ENCODE measurements around the gene LRG1. TPM values are rescaled to one million over a fixed set of nuclear protein-coding genes. Genes with fewer than 3 reads are reported as not detected.
A peak's percentile ranks its signal among the peaks of the same experiment; 100 is the strongest.
"Not testable (repeated sequence)": the region's sequence is repeated elsewhere in the genome, so short reads cannot be mapped to it uniquely, and the experiment has no call there.

The LRG1 gene
- total and polyA plus RNA-seq, 9 of the 15 experiments (the other 6 are each of a cell fraction or from before 2014, with no cell fraction given) = 1.5 to 11.9 (median 8.7) TPM

GRCh38 chr19:4527377-4527776, 12.5 kb downstream of the LRG1 start:
- H3K9ac ChIP-seq (ENCODE audit: insufficient read depth in 1 of 2, low read depth in 2 of 2, low read length in 2 of 2); BruUV-seq (replicated peaks); H3K27me3 ChIP-seq (ENCODE audit: control insufficient read depth in 2 of 2, insufficient read depth in 2 of 2, low read length in 2 of 2); H3K27ac ChIP-seq (ENCODE audit: extremely low read depth, low read depth, low read length); FAIRE-seq; ATAC-seq; H3K79me2 ChIP-seq (ENCODE audit: control insufficient read depth, insufficient read depth, low read length); H4K20me1 ChIP-seq (replicated peaks; ENCODE audit: control insufficient read depth, insufficient read depth, low read length); POLR2A ChIA-PET; H3K9me1 ChIP-seq (ENCODE audit: control insufficient read depth, insufficient read depth, low read length); DNase-seq (ENCODE audit: extremely low read depth in 1 of 4, low spot score in 3 of 4); H2AFZ ChIP-seq (ENCODE audit: low read depth, low read length); H3K36me3 ChIP-seq (ENCODE audit: control insufficient read depth, insufficient read depth, low read length); H3K4me2 ChIP-seq (ENCODE audit: insufficient read depth, low read length); intact Hi-C loops (cut with micrococcal nuclease); H3K9me3 ChIP-seq (replicated peaks; ENCODE audit: control insufficient read depth, insufficient read depth, low read depth, low read length); H3K4me3 ChIP-seq; in situ Hi-C loops (cut with MboI): not testable (repeated sequence)
- WGBS (ENCODE audit: insufficient coverage, low coverage, missing lambda C conversion rate) = 19% methylated on average over 7 of the region's 8 CpGs
- TF ChIP-seq ZNF384 (IDR thresholded peaks at IDR 0.05; ENCODE audit: low read depth, low read length) = 0 out of 2 replicates have a peak, but pooled peaks have one; percentile 58
- CTCF ChIA-PET (ENCODE audit: low intra/inter-chr PET ratio) = interaction anchor here (1.2 kb wide), 1 partner anchor 261 kb away, joined by 4 read pairs; no protein-coding TSS in a partner anchor
- peaks cover 0 to 44% of the 10 kb centered on the region in 2 experiments; a peak in 4 of 5 replicates for H3K4me1 ChIP-seq (replicated peaks in 1 of 2; ENCODE audit: control insufficient read depth in 2 of 2, insufficient read depth in 2 of 2, low read length in 2 of 2)

GRCh38 chr19:4525563-4526002, 14.3 kb downstream of the LRG1 start:
- Histone ChIP-seq H3K27me3 (ENCODE audit: control insufficient read depth in 2 of 2, insufficient read depth in 2 of 2, low read length in 2 of 2) (no peaks in the 10 kb centered on the region; a peak in 1 of 5 replicates), H3K9me1 (ENCODE audit: control insufficient read depth, insufficient read depth, low read length) (no peaks in the 10 kb centered on the region), H3K9ac (ENCODE audit: insufficient read depth in 1 of 2, low read depth in 2 of 2, low read length in 2 of 2) (peak overlapping the region in 1 of 2 experiments; percentile 55; a peak in 2 of 4 replicates), H3K4me3 (no peak overlapping the region), H3K79me2 (ENCODE audit: control insufficient read depth, insufficient read depth, low read length) (no peaks in the 10 kb centered on the region), H3K36me3 (ENCODE audit: control insufficient read depth, insufficient read depth, low read length) (no peaks in the 10 kb centered on the region), H3K9me3 (replicated peaks; ENCODE audit: control insufficient read depth, insufficient read depth, low read depth, low read length) (no peaks in the 10 kb centered on the region), H3K27ac (ENCODE audit: extremely low read depth, low read depth, low read length) (no peak overlapping the region), H3K4me1 (replicated peaks in 1 of 2; ENCODE audit: control insufficient read depth in 2 of 2, insufficient read depth in 2 of 2, low read length in 2 of 2) (peaks cover 0 to 40% of the 10 kb centered on the region in 2 experiments; a peak in 4 of 5 replicates), H2AFZ (ENCODE audit: low read depth, low read length) (no peak overlapping the region), H4K20me1 (replicated peaks; ENCODE audit: control insufficient read depth, insufficient read depth, low read length) (0 out of 2 replicates have a peak, but pooled peaks cover 3% of the 10 kb centered on the region), H3K4me2 (ENCODE audit: insufficient read depth, low read length) (no peak overlapping the region)
- ATAC-seq (no peak), FAIRE-seq (no peak), DNase-seq (ENCODE audit: extremely low read depth in 1 of 4, low spot score in 3 of 4) (no peak)
- ChIA-PET POLR2A (interaction anchor here (0.5 to 1.0 kb wide), 6 partner anchors 9 to 275 kb away, joined by 3 to 5 read pairs (median 3); partner anchors contain the start of gene FEM1A), CTCF (ENCODE audit: low intra/inter-chr PET ratio) (interaction anchor here (0.7 to 1.4 kb wide), 2 partner anchors 257 to 259 kb away, joined by 5 to 12 read pairs; no protein-coding TSS in a partner anchor)
- in situ Hi-C loops (cut with MboI) (no loop called here), intact Hi-C loops (cut with micrococcal nuclease) (loop anchor here (1.0 kb wide), 1 partner anchor 258 kb away; no protein-coding TSS in a partner anchor)
- TF ChIP-seq SP2 (IDR thresholded peaks at IDR 0.05; ENCODE audit: extremely low read depth, low read depth, low read length, poor library complexity, severe bottlenecking) (no peak), ZBTB33 (CRISPR knock-in tag; IDR thresholded peaks at IDR 0.05) (peak; percentile 90), ZKSCAN8 (CRISPR knock-in tag; IDR thresholded peaks at IDR 0.05) (peak; percentile 69; the same call in 1 of the 2 replicates)
- no TSS peak for BruUV-seq (replicated peaks)
- WGBS (ENCODE audit: insufficient coverage, low coverage, missing lambda C conversion rate) = 39% methylated on average over 23 of the region's 23 CpGs
